ENCODE measurements around the gene SMPDL3A. TPM values are rescaled to one million over a fixed set of nuclear protein-coding genes. Genes with fewer than 3 reads are reported as not detected.
A peak's percentile ranks its signal among the peaks of the same experiment; 100 is the strongest.

Gene SMPDL3A
- total RNA-seq, 1 experiment from 2014 or later: 3.5 TPM

GRCh38 chr6:122766256-122766655 is 22.8 kb upstream of the SMPDL3A start:
- BruUV-seq (replicated peaks): no TSS peak
- H3K27me3 Mint-ChIP-seq (ENCODE audit: insufficient read depth, unreplicated experiment): no peaks in the 10 kb centered on the region
- no peak overlapping the region for H3K27ac Mint-ChIP-seq (ENCODE audit: low read depth, unreplicated experiment)
- POLR2A ChIA-PET: no interaction called here
- TF ChIP-seq, protein P1, sequence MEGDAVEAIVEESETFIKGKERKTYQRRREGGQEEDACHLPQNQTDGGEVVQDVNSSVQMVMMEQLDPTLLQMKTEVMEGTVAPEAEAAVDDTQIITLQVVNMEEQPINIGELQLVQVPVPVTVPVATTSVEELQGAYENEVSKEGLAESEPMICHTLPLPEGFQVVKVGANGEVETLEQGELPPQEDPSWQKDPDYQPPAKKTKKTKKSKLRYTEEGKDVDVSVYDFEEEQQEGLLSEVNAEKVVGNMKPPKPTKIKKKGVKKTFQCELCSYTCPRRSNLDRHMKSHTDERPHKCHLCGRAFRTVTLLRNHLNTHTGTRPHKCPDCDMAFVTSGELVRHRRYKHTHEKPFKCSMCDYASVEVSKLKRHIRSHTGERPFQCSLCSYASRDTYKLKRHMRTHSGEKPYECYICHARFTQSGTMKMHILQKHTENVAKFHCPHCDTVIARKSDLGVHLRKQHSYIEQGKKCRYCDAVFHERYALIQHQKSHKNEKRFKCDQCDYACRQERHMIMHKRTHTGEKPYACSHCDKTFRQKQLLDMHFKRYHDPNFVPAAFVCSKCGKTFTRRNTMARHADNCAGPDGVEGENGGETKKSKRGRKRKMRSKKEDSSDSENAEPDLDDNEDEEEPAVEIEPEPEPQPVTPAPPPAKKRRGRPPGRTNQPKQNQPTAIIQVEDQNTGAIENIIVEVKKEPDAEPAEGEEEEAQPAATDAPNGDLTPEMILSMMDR (IDR thresholded peaks at IDR 0.05; ENCODE audit: unreplicated experiment): no peak
- no peak for DNase-seq (ENCODE audit: unreplicated experiment)
- intact Hi-C loops (cut with micrococcal nuclease): no loop called here
- no peak overlapping the region for H3K4me3 Mint-ChIP-seq (ENCODE audit: unreplicated experiment)
- H3K4me1 Mint-ChIP-seq (ENCODE audit: insufficient read depth, unreplicated experiment): peaks cover 6% of the 10 kb centered on the region
- H3K36me3 Mint-ChIP-seq (ENCODE audit: insufficient read depth, unreplicated experiment): no peaks in the 10 kb centered on the region
- CTCF ChIA-PET: interaction anchor here (0.6 to 3.6 kb wide), 2 partner anchors 21 to 73 kb away, joined by 3 to 18 read pairs; no protein-coding TSS in a partner anchor
- H3K9me3 Mint-ChIP-seq (ENCODE audit: unreplicated experiment): no peaks in the 10 kb centered on the region

DNA sequence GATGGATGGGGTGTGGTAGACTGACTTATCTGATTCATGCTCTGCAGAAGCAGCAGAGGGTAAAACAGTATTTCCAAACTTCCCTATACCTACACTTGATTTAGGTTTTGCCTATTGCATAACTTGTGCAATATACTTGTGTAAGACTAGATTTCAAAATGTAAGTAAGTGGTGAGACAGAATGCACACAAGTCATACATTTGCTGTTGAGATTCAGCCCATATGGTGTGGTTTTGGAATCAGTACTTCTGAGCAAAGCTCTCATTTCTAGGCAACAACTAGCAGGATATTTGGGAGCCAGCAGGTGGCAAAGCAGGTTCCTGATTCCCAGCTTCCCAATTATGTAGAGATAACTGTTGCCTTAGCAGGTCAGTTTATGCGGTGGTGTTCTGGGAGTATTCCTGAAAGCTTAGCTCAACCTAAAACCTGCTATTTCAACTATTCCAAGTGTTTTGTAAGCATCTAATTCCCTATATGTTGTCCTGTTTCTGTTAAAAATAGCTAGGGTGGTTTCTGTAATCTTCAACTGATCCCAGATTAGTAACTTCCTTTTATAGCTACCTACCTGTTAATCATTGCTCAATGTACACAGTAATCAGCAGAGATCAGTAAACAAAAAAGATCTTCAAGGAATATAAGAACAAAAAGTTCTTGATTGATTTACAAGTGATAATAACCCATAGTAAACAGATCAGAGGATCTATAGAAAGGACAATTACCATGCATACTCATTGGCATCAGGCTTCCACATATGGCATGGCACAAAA is 18.0 kb upstream of the SMPDL3A start:
- H3K27me3 Mint-ChIP-seq (ENCODE audit: insufficient read depth, unreplicated experiment): no peaks in the 10 kb centered on the region
- no TSS peak for BruUV-seq (replicated peaks)
- H3K4me1 Mint-ChIP-seq (ENCODE audit: insufficient read depth, unreplicated experiment): peaks cover 6% of the 10 kb centered on the region
- H3K27ac Mint-ChIP-seq (ENCODE audit: low read depth, unreplicated experiment): no peak overlapping the region
- no peak overlapping the region for H3K4me3 Mint-ChIP-seq (ENCODE audit: unreplicated experiment)
- DNase-seq (ENCODE audit: unreplicated experiment): peak; percentile 44
- H3K9me3 Mint-ChIP-seq (ENCODE audit: unreplicated experiment): no peaks in the 10 kb centered on the region
- TF ChIP-seq, protein P1 (IDR thresholded peaks at IDR 0.05; ENCODE audit: unreplicated experiment): peak; percentile 11
- H3K36me3 Mint-ChIP-seq (ENCODE audit: insufficient read depth, unreplicated experiment): no peaks in the 10 kb centered on the region
- ChIA-PET CTCF (interaction anchor here (0.5 to 3.2 kb wide), 15 partner anchors 9 to 548 kb away, joined by 3 to 28 read pairs (median 4); partner anchors contain the start of genes FABP7 and SMPDL3A), POLR2A (interaction anchor here (0.9 to 1.2 kb wide), 5 partner anchors 18 to 68 kb away, joined by 3 to 17 read pairs (median 4); partner anchors contain the start of gene SMPDL3A)
- intact Hi-C loops (cut with micrococcal nuclease): loop anchor here (1.0 kb wide), 1 partner anchor 68 kb away; no protein-coding TSS in a partner anchor

DNA sequence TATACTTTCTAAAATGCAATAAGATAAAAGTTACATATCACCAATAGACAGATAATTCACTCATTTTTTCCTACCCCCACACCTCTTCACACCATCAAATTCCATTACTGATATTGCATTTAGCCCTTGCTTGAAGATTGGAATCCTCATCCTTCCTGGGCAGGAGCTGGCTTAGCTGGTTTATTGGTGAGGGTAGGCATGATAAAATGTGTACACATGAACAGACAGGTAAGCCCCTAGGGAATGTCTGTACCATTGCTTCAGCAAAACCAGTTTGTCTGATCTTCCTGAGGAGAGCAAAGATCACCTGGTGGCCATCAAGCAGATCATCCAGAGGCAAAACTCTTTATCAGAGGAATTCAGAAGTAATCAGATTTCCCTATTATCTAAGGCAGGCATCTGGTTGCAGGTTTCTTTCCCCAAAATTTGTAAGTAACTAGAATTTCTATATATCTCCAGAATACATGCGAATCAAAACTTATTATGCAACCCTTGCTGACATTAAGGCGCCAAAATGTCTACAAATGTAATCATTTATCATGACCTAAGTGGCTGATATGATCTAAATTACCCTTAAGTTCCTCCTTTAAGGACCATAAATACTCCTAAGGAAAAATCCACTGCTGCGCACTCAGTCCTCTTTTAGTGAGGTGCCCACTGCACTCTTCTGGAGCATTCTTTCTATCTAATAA is 16.2 kb upstream of the SMPDL3A start:
- H3K36me3 Mint-ChIP-seq (ENCODE audit: insufficient read depth, unreplicated experiment): no peaks in the 10 kb centered on the region
- DNase-seq (ENCODE audit: unreplicated experiment): no peak
- no peak overlapping the region for H3K27ac Mint-ChIP-seq (ENCODE audit: low read depth, unreplicated experiment)
- H3K27me3 Mint-ChIP-seq (ENCODE audit: insufficient read depth, unreplicated experiment): no peaks in the 10 kb centered on the region
- TF ChIP-seq, protein P1 (IDR thresholded peaks at IDR 0.05; ENCODE audit: unreplicated experiment): no peak
- no peaks in the 10 kb centered on the region for H3K9me3 Mint-ChIP-seq (ENCODE audit: unreplicated experiment)
- H3K4me1 Mint-ChIP-seq (ENCODE audit: insufficient read depth, unreplicated experiment): peaks cover 6% of the 10 kb centered on the region
- intact Hi-C loops (cut with micrococcal nuclease): no loop called here
- no peak overlapping the region for H3K4me3 Mint-ChIP-seq (ENCODE audit: unreplicated experiment)
- ChIA-PET POLR2A (interaction anchor here (0.7 kb wide), 1 partner anchor 26 kb away, joined by 3 read pairs; no protein-coding TSS in a partner anchor), CTCF (interaction anchor here (0.7 to 1.2 kb wide), 4 partner anchors 17 to 66 kb away, joined by 3 to 4 read pairs (median 4); no protein-coding TSS in a partner anchor)
- BruUV-seq (replicated peaks): no TSS peak

- Mint-ChIP-seq H3K36me3 (ENCODE audit: insufficient read depth, unreplicated experiment) (no peaks in the 10 kb centered on the region), H3K4me1 (ENCODE audit: insufficient read depth, unreplicated experiment) (peaks cover under 1% of the 10 kb centered on the region), H3K9me3 (ENCODE audit: unreplicated experiment) (no peaks in the 10 kb centered on the region), H3K27ac (ENCODE audit: low read depth, unreplicated experiment) (no peak overlapping the region), H3K27me3 (ENCODE audit: insufficient read depth, unreplicated experiment) (no peaks in the 10 kb centered on the region), H3K4me3 (ENCODE audit: unreplicated experiment) (no peak overlapping the region)
- no TSS peak for BruUV-seq (replicated peaks)
- DNase-seq (ENCODE audit: unreplicated experiment): no peak
- intact Hi-C loops (cut with micrococcal nuclease): no loop called here
- ChIA-PET POLR2A (interaction anchor here (1.5 kb wide), 1 partner anchor 13 kb away, joined by 5 read pairs; the partner anchor contains the start of gene SMPDL3A), CTCF (interaction anchor here (0.7 to 1.5 kb wide), 2 partner anchors 13 to 260 kb away, joined by 4 to 11 read pairs; partner anchors contain the start of gene SMPDL3A)
- TF ChIP-seq, protein P1 (IDR thresholded peaks at IDR 0.05; ENCODE audit: unreplicated experiment): no peak
Observed at GRCh38 chr6:122775975-122776374, 13.1 kb upstream of the SMPDL3A start.
